Chondrocyte (in vitro differentiated cells): Measurements from ENCODE around the gene ARHGAP42. TPM values are rescaled to one million over a fixed set of nuclear protein-coding genes. Genes with fewer than 3 reads are reported as not detected.

ENCODE experiments used
- DNase-seq: peaks from one replicate; pipeline ENCODE4 v3.0.0; 2021; ENCODE audit warnings: mixed read lengths, low spot score
- H3K27ac Mint-ChIP-seq: one replicate; pipeline ENCODE4 v1.8.0; 2021; ENCODE audit warnings: mild to moderate bottlenecking, moderate library complexity, mixed read lengths; ENCODE audit not compliant: unreplicated experiment
- H3K27me3 Mint-ChIP-seq: 2 replicates; pipeline ENCODE4 v1.8.0; 2021; ENCODE audit warnings: low read depth, mixed read lengths
- H3K36me3 Mint-ChIP-seq: 2 replicates; pipeline ENCODE4 v1.8.0; 2021; ENCODE audit warnings: low read depth, mixed read lengths
- H3K4me1 Mint-ChIP-seq: 2 replicates; pipeline ENCODE4 v1.8.0; 2021; ENCODE audit warnings: low read depth, mild to moderate bottlenecking, mixed read lengths
- H3K4me3 Mint-ChIP-seq: one replicate; pipeline ENCODE4 v1.8.0; 2021; ENCODE audit warnings: mild to moderate bottlenecking, moderate library complexity, mixed read lengths; ENCODE audit not compliant: unreplicated experiment
- H3K9me3 Mint-ChIP-seq: 2 replicates; pipeline ENCODE4 v1.8.0; 2021; ENCODE audit warnings: low read depth, mixed read lengths
- total RNA-seq: library from RNA; stranded (reverse); gene quantifications from 3 replicates; pipeline ENCODE4 v1.2.1, GENCODE V29; 2021
- TF ChIP-seq, protein P1 (sequence below): fragments of 200-600 bp; sonication (generic); IDR thresholded peaks from 2 replicates; pipeline ENCODE4 v1.5.0; 2021; ENCODE audit warnings: antibody characterized with exemption, mild to moderate bottlenecking, moderate library complexity

The ARHGAP42 gene
- total RNA-seq, 1 donor from 2014 or later = 16.1 TPM

DNA sequence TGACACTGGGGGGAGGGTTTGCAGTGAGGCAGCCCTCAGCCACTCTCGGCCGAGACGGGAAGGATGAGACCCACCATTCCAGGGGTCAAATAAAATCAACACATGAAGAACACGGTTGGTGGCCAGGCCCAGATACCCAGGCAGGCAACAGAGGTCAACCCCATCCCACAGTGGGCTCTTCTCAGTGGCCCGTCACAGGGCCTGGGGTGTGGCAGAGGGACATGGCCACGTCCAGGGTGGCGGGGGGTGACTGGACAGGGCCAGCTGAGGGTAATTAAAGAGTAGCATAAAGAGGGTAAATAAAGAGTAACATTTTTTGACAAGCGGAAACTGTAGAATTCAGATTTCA lies 188.4 kb downstream of the ARHGAP42 start:
- Mint-ChIP-seq H3K4me3 (no peak overlapping the region), H3K9me3 (peaks cover 3% of the 10 kb centered on the region), H3K4me1 (peaks cover 52% of the 10 kb centered on the region), H3K36me3 (no peaks in the 10 kb centered on the region), H3K27me3 (no peaks in the 10 kb centered on the region), H3K27ac (no peak overlapping the region)
- DNase-seq = no peak
- TF ChIP-seq, protein P1, sequence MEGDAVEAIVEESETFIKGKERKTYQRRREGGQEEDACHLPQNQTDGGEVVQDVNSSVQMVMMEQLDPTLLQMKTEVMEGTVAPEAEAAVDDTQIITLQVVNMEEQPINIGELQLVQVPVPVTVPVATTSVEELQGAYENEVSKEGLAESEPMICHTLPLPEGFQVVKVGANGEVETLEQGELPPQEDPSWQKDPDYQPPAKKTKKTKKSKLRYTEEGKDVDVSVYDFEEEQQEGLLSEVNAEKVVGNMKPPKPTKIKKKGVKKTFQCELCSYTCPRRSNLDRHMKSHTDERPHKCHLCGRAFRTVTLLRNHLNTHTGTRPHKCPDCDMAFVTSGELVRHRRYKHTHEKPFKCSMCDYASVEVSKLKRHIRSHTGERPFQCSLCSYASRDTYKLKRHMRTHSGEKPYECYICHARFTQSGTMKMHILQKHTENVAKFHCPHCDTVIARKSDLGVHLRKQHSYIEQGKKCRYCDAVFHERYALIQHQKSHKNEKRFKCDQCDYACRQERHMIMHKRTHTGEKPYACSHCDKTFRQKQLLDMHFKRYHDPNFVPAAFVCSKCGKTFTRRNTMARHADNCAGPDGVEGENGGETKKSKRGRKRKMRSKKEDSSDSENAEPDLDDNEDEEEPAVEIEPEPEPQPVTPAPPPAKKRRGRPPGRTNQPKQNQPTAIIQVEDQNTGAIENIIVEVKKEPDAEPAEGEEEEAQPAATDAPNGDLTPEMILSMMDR = no peak

DNA sequence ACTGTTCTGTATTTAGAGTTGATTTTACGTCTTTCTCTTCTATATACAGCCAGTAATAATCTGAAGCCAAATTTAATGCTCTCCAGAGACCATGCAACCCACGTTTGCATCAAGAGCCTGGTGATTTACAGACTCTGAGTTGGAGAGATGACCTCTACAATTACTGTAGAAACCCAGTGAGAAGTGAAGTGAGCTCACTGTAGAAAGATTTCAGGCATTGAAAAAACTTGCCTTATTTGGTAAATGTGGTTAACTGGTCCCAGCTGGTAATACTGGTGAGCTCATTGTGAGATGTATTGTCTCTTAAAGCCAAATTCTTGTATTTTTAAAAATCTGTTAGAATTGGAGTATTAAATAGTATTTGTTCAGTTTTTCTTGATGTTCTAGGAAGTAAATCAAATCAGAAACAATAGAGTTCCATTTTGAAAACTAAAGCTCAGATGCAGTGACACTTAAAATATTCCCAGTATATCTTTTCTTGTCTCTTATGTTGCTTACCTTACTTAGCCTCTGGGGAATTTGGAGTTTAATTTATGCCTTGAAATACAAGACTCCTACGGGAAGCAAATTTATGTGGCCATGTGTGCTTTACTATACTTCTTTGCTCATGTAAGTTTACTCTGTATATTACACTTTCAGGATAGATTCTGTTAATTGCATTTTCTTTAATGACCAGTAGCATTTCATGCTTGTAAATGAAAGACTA lies 189.9 kb downstream of the ARHGAP42 start:
- no peak for DNase-seq
- TF ChIP-seq, protein P1 = peak; percentile 8
- Mint-ChIP-seq H3K36me3 (peaks cover 5% of the 10 kb centered on the region), H3K4me1 (peaks cover 52% of the 10 kb centered on the region), H3K27ac (peak overlapping the region; percentile 91), H3K9me3 (peaks cover 15% of the 10 kb centered on the region), H3K4me3 (no peak overlapping the region), H3K27me3 (no peaks in the 10 kb centered on the region)

DNA sequence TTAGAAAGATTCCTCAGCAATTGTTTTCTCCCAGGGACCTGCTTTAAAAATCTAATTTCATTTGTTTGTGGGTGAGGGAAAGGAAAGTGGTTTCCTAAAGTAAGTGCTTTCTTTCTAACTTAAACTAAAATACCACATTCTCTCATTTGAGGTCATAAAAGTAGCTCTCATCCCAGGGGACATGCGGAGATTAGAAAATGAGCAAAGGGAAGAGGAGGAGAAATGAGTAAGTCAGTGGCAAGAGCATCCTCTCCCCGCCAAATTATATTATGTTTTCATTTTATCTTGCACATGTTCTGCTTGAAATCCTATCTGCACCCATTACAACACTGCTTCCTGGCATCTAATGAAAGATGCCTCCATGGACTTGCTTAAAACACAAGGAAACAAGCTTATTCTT lies 191.4 kb downstream of the ARHGAP42 start:
- no peaks in the 10 kb centered on the region for H3K27me3 Mint-ChIP-seq
- DNase-seq = no peak
- no peak overlapping the region for H3K4me3 Mint-ChIP-seq
- TF ChIP-seq, protein P1 = no peak
- H3K4me1 Mint-ChIP-seq = peaks cover 43% of the 10 kb centered on the region
- peaks cover 18% of the 10 kb centered on the region for H3K9me3 Mint-ChIP-seq
- H3K27ac Mint-ChIP-seq = peak overlapping the region; percentile 89
- peaks cover 5% of the 10 kb centered on the region for H3K36me3 Mint-ChIP-seq

DNA sequence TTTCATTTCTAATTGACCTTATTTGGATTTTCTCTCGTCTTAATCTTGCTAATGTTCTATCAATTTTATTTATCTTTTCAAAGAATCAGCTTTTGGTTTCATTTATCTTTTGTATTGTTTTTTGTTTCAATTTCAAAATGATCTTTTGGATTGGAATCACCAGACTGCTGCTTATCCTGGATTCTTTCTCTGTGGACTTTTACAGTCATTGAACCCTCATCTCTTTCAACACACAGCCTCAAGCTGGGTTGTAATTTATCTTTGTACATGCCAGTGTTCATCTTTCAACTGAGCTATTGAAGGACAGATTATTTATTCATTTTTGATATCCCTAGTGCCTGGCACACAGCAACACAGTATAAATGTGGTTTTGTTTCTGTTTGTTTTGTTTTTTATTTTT lies 195.9 kb downstream of the ARHGAP42 start:
- Mint-ChIP-seq H3K9me3 (peaks cover 18% of the 10 kb centered on the region), H3K4me3 (no peak overlapping the region), H3K27ac (no peak overlapping the region), H3K36me3 (peaks cover 5% of the 10 kb centered on the region), H3K27me3 (no peaks in the 10 kb centered on the region), H3K4me1 (peaks cover 19% of the 10 kb centered on the region)
- no peak for DNase-seq
- TF ChIP-seq, protein P1 = no peak

DNA sequence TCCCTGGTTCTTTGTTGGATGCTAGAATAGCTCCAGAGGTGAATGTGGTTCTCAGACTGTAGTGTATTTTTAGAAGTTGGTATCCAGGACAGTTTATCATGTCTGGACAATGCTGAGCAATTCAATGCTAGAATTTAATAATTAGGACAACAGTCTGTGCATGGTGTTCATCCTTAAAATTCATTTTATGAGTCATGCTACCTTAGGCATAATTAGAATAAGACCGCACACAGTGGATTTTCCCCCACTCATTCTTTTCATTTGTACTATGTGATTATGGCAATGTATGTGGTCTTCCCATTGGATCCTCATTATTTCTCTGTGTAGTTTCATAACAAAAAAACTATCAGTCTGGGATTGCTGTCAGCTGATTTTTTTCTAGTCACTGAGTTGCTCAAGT lies 196.7 kb downstream of the ARHGAP42 start:
- TF ChIP-seq, protein P1 = no peak
- peaks cover 5% of the 10 kb centered on the region for H3K36me3 Mint-ChIP-seq
- H3K9me3 Mint-ChIP-seq = peaks cover 18% of the 10 kb centered on the region
- H3K27ac Mint-ChIP-seq = no peak overlapping the region
- H3K4me1 Mint-ChIP-seq = peaks cover 13% of the 10 kb centered on the region
- no peak overlapping the region for H3K4me3 Mint-ChIP-seq
- H3K27me3 Mint-ChIP-seq = no peaks in the 10 kb centered on the region
- DNase-seq = no peak
